WTC11 (cell line): ENCODE measurements around the gene ABL1. TPM values are rescaled to one million over a fixed set of nuclear protein-coding genes. Genes with fewer than 3 reads are reported as not detected.
A peak's percentile ranks its signal among the peaks of the same experiment; 100 is the strongest.

Experiments used
- ATAC-seq: fragments of 200-7000 bp; cut with Tn5 transposase; 2 replicates; pipeline ENCODE4 v1.10.0; 2021; ENCODE audit warnings: mild to moderate bottlenecking, moderate library complexity
- CTCF ChIA-PET: fragments of 300-600 bp; sonication (Branson Sonifier 250); formaldehyde crosslinking; loops from one replicate; lab custom pipeline; 2021; ENCODE audit warnings: antibody characterized with exemption; lab: Charles Lee
- POLR2A ChIA-PET: fragments of 350-600 bp; sonication (Branson Sonifier 250); formaldehyde crosslinking; loops from one replicate; lab custom pipeline; 2021; ENCODE audit warnings: antibody characterized with exemption; lab: Charles Lee
- DNase-seq: peaks from one replicate; pipeline ENCODE4 v3.0.0; 2021; ENCODE audit warnings: low spot score
- H3K27ac Mint-ChIP-seq: 2 replicates; pipeline ENCODE4 v1.8.0; 2021; ENCODE audit warnings: mixed read lengths
- H3K27me3 Mint-ChIP-seq: 2 replicates; pipeline ENCODE4 v1.8.0; 2021; ENCODE audit warnings: low read depth, mild to moderate bottlenecking, moderate library complexity, mixed read lengths
- H3K36me3 Mint-ChIP-seq: 2 replicates; pipeline ENCODE4 v1.8.0; 2021; ENCODE audit warnings: mixed read lengths
- H3K4me1 Mint-ChIP-seq: 2 replicates; pipeline ENCODE4 v1.8.0; 2022; ENCODE audit warnings: mixed read lengths
- H3K4me3 Mint-ChIP-seq: 2 replicates; pipeline ENCODE4 v1.8.0; 2021; ENCODE audit warnings: mild to moderate bottlenecking, moderate library complexity, mixed read lengths
- H3K9me3 Mint-ChIP-seq: 2 replicates; pipeline ENCODE4 v1.8.0; 2021; ENCODE audit warnings: mixed read lengths
- CBFB ChIP-seq: sonication (generic); formaldehyde crosslinking; IDR thresholded peaks from 2 replicates; pipeline ENCODE4 v1.8.1; 2022; ENCODE audit warnings: mild to moderate bottlenecking, low read depth, missing genetic modification reagents
- CREM ChIP-seq: sonication (generic); formaldehyde crosslinking; IDR thresholded peaks from 2 replicates; pipeline ENCODE4 v1.8.1; 2022; ENCODE audit warnings: mild to moderate bottlenecking, missing genetic modification reagents, moderate library complexity
- E2F5 ChIP-seq: sonication (generic); formaldehyde crosslinking; IDR thresholded peaks from 2 replicates; pipeline ENCODE4 v1.8.1; 2022; ENCODE audit warnings: mild to moderate bottlenecking, moderate library complexity, missing genetic modification reagents
- ETV6 ChIP-seq: sonication (generic); formaldehyde crosslinking; IDR thresholded peaks from 2 replicates; pipeline ENCODE4 v1.8.1; 2022; ENCODE audit warnings: mild to moderate bottlenecking, missing genetic modification reagents
- FOXK1 ChIP-seq: sonication (generic); formaldehyde crosslinking; IDR thresholded peaks from 2 replicates; pipeline ENCODE4 v1.8.0; 2022; ENCODE audit warnings: mild to moderate bottlenecking, moderate library complexity, missing genetic modification reagents
- GABPB1 ChIP-seq: sonication (generic); formaldehyde crosslinking; IDR thresholded peaks from 2 replicates; pipeline ENCODE4 v1.8.1; 2023; ENCODE audit warnings: mild to moderate bottlenecking, missing genetic modification reagents
- GRHL2 ChIP-seq: fragments of 250-450 bp; sonication (Bioruptor Pico); IDR thresholded peaks from 2 replicates; pipeline ENCODE4 v1.8.0; 2022; ENCODE audit warnings: mild to moderate bottlenecking, moderate library complexity; ENCODE audit not compliant: insufficient replicate concordance, severe bottlenecking
- MAX ChIP-seq: sonication (generic); formaldehyde crosslinking; IDR thresholded peaks from 2 replicates; pipeline ENCODE4 v1.8.0; 2022; ENCODE audit warnings: mild to moderate bottlenecking, missing genetic modification reagents
- NFE2L1 ChIP-seq: sonication (generic); formaldehyde crosslinking; IDR thresholded peaks from 2 replicates; pipeline ENCODE4 v1.8.1; 2023; ENCODE audit warnings: missing genetic modification reagents
- OVOL2 ChIP-seq: fragments of 250-450 bp; sonication (Bioruptor Pico); IDR thresholded peaks from 2 replicates; pipeline ENCODE4 v1.9.0; 2021; ENCODE audit warnings: mild to moderate bottlenecking, borderline replicate concordance
- SMAD4 ChIP-seq: sonication (generic); formaldehyde crosslinking; IDR thresholded peaks from 2 replicates; pipeline ENCODE4 v1.8.0; 2022; ENCODE audit warnings: mild to moderate bottlenecking, missing genetic modification reagents
- ZBTB21 ChIP-seq: sonication (generic); formaldehyde crosslinking; IDR thresholded peaks from 2 replicates; pipeline ENCODE4 v1.8.1; 2023; ENCODE audit warnings: mild to moderate bottlenecking, missing genetic modification reagents, borderline replicate concordance
- ZBTB43 ChIP-seq: sonication (generic); formaldehyde crosslinking; IDR thresholded peaks from 2 replicates; pipeline ENCODE4 v1.8.1; 2023; ENCODE audit warnings: mild to moderate bottlenecking, missing genetic modification reagents
- ZNF263 ChIP-seq: sonication (generic); formaldehyde crosslinking; IDR thresholded peaks from 2 replicates; pipeline ENCODE4 v1.8.1; 2022; ENCODE audit warnings: low read depth, mild to moderate bottlenecking, moderate library complexity, missing genetic modification reagents
- ZNF423 ChIP-seq: fragments of 250-450 bp; sonication (Bioruptor Pico); IDR thresholded peaks from 2 replicates; pipeline ENCODE4 v2.1.2; 2022; ENCODE audit warnings: mild to moderate bottlenecking, moderate library complexity
- ZNF532 ChIP-seq: fragments of 250-450 bp; sonication (Bioruptor Pico); IDR thresholded peaks from 2 replicates; pipeline ENCODE4 v1.9.0; 2021; ENCODE audit warnings: mild to moderate bottlenecking, borderline replicate concordance
- ZNF671 ChIP-seq: fragments of 250-450 bp; sonication (Bioruptor Pico); IDR thresholded peaks from 2 replicates; pipeline ENCODE4 v1.8.0; 2021; ENCODE audit warnings: mild to moderate bottlenecking
- total RNA-seq: library from RNA; stranded (reverse); gene quantifications from 3 replicates; pipeline ENCODE4 v1.2.3, GENCODE V29; 2021

The ABL1 gene
- total RNA-seq, 1 experiment from 2014 or later = 104 TPM

GRCh38 chr9:130871395-130872062 is 36.5 kb downstream of the ABL1 start:
- H3K4me1 Mint-ChIP-seq = no peaks in the 10 kb centered on the region
- DNase-seq (no peak), ATAC-seq (no peak)
- ChIA-PET POLR2A (interaction anchor here (0.8 kb wide), 1 partner anchor 21 kb away, joined by 3 read pairs; no protein-coding TSS in a partner anchor), CTCF (interaction anchor here (1.0 to 1.7 kb wide), 2 partner anchors 165 to 175 kb away, joined by 3 to 7 read pairs; no protein-coding TSS in a partner anchor)
- TF ChIP-seq SMAD4 (CRISPR knock-in tag) = no peak
- TF ChIP-seq GRHL2 (CRISPR knock-in tag) = no peak
- no peak for TF ChIP-seq GABPB1 (CRISPR knock-in tag)
- TF ChIP-seq E2F5 = no peak
- no peak for TF ChIP-seq ZBTB21 (CRISPR knock-in tag)
- TF ChIP-seq ZBTB43 (CRISPR knock-in tag) = no peak
- TF ChIP-seq MAX (CRISPR knock-in tag) = no peak
- no peaks in the 10 kb centered on the region for H3K9me3 Mint-ChIP-seq
- peaks cover 56% of the 10 kb centered on the region for H3K36me3 Mint-ChIP-seq
- peak overlapping the region; percentile 15; the same call in 1 of the 2 replicates for H3K27ac Mint-ChIP-seq
- no peak overlapping the region for H3K4me3 Mint-ChIP-seq
- no peaks in the 10 kb centered on the region for H3K27me3 Mint-ChIP-seq

- H3K4me1 Mint-ChIP-seq = no peaks in the 10 kb centered on the region
- DNase-seq (no peak), ATAC-seq (no peak)
- H3K9me3 Mint-ChIP-seq = no peaks in the 10 kb centered on the region
- H3K27ac Mint-ChIP-seq = no peak overlapping the region
- no peak for TF ChIP-seq CBFB (CRISPR knock-in tag)
- no peak for TF ChIP-seq CREM (CRISPR knock-in tag)
- H3K27me3 Mint-ChIP-seq = no peaks in the 10 kb centered on the region
- ChIA-PET POLR2A (interaction anchor here (0.8 kb wide), 1 partner anchor 20 kb away, joined by 3 read pairs; no protein-coding TSS in a partner anchor), CTCF (interaction anchor here (1.0 kb wide), 1 partner anchor 174 kb away, joined by 3 read pairs; no protein-coding TSS in a partner anchor)
- H3K36me3 Mint-ChIP-seq = peaks cover 58% of the 10 kb centered on the region
- H3K4me3 Mint-ChIP-seq = no peak overlapping the region
Observed at GRCh38 chr9:130872093-130872492, 37.0 kb downstream of the ABL1 start.

- Mint-ChIP-seq H3K36me3 (peaks cover 57% of the 10 kb centered on the region), H3K4me1 (no peaks in the 10 kb centered on the region), H3K27ac (no peak overlapping the region), H3K9me3 (no peaks in the 10 kb centered on the region), H3K4me3 (no peak overlapping the region), H3K27me3 (no peaks in the 10 kb centered on the region)
- CTCF ChIA-PET = no interaction called here
- ATAC-seq (no peak), DNase-seq (no peak)
- no peak for TF ChIP-seq NFE2L1
- TF ChIP-seq ZNF263 (CRISPR knock-in tag) = no peak
- no peak for TF ChIP-seq ZNF423 (CRISPR knock-in tag)
- no peak for TF ChIP-seq ETV6 (CRISPR knock-in tag)
- no peak for TF ChIP-seq E2F5
- TF ChIP-seq FOXK1 = no peak
- TF ChIP-seq OVOL2 = no peak
- TF ChIP-seq ZNF671 (CRISPR knock-in tag) = no peak
- TF ChIP-seq ZNF532 (CRISPR knock-in tag) = no peak
- POLR2A ChIA-PET = no interaction called here
Observed at GRCh38 chr9:130872508-130872907, 37.5 kb downstream of the ABL1 start.
